Naive B cell (primary cell): ENCODE measurements around the gene MCTP1. TPM values are rescaled to one million over a fixed set of nuclear protein-coding genes. Genes with fewer than 3 reads are reported as not detected.

ENCODE experiments used
- ATAC-seq, 2 donors: fragments of 150-1000 bp; cut with Tn5 transposase; 2 replicates each; pipeline ENCODE4 v1.10.0; 2021; ENCODE audit warnings: low read depth in 2 of 2, mild to moderate bottlenecking in 2 of 2, moderate library complexity in 2 of 2
- DNase-seq: peaks from one replicate; pipeline ENCODE4 v3.0.0; 2022
- H3K27ac Mint-ChIP-seq, 6 donors: one replicate each; pipeline ENCODE4 v1.8.0; 2020 to 2022; ENCODE audit warnings: mild to moderate bottlenecking in 6 of 6, mixed read lengths in 6 of 6, moderate library complexity in 5 of 6, inconsistent platforms in 2 of 6
- H3K27me3 Mint-ChIP-seq, 3 donors: one replicate each; pipeline ENCODE4 v1.8.0; 2021 to 2022; ENCODE audit warnings: mixed read lengths in 3 of 3, mild to moderate bottlenecking in 1 of 3
- H3K36me3 Mint-ChIP-seq, 2 donors: one replicate each; pipeline ENCODE4 v1.8.0; 2020 to 2022; ENCODE audit warnings: mixed read lengths in 2 of 2, inconsistent platforms in 1 of 2, mild to moderate bottlenecking in 1 of 2
- H3K4me1 Mint-ChIP-seq, 3 donors: one replicate each; pipeline ENCODE4 v1.8.0; 2020 to 2022; ENCODE audit warnings: mixed read lengths in 3 of 3, inconsistent platforms in 1 of 3, mild to moderate bottlenecking in 1 of 3, moderate library complexity in 1 of 3
- H3K4me3 Mint-ChIP-seq, 8 donors: one replicate each; pipeline ENCODE4 v1.8.0; 2020 to 2022; ENCODE audit warnings: mild to moderate bottlenecking in 8 of 8, mixed read lengths in 8 of 8, moderate library complexity in 8 of 8, inconsistent platforms in 2 of 8
- H3K9me3 Mint-ChIP-seq, 7 donors: one replicate each; pipeline ENCODE4 v1.8.0; 2020 to 2022; ENCODE audit warnings: mixed read lengths in 7 of 7, mild to moderate bottlenecking in 5 of 7, inconsistent platforms in 2 of 7, moderate library complexity in 1 of 7
- polyA plus RNA-seq, 6 donors: library from polyadenylated mRNA; unstranded; fragments of 300-500 nt; fragmentation: Illumina TruSeq; gene quantifications; one replicate each; pipeline ENCODE4 v1.2.3, GENCODE V29; 2021; ENCODE audit warnings: low read depth in 6 of 6

Gene MCTP1
- polyA plus RNA-seq, 6 donors from 2014 or later, result 0.39 to 2.3 (median 0.81) TPM

DNA sequence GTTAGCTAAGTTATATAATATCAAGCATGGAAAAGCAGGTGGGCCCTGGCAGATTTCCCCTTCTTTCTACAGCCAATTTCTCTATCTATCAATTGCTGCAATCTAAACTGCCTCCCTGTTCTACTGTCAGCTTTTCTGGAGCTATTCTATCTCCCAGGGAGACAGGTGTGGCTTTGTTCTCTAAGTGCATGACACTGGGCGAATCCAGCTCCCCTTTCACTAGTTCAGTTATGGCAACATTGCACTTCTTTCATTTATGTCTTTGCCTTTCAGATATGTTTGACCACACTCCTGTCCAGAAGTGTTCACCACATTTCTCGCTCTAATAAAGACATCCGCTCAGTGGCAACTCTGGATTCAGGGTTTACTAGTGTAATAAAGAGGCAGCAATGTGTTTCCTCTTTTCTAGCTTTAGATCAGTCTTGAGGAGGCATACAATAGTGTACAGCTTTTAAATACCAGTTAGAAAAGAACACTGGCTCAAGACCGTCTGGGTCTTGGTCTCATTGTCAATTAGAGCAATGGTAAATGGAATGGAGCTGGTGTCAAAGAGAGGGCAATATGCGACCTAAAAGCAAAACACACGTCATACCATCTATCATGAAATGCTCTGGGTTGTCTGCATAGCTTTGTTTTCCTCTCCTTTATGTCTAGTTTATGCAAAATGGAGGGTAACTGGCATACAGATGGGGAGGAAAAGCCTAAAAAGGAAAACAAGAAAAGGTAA lies 469.4 kb downstream of the MCTP1 start:
- peak overlapping the region in 1 of 8 donors; percentile 7 for H3K4me3 Mint-ChIP-seq
- no peak for DNase-seq
- no peak for ATAC-seq
- H3K4me1 Mint-ChIP-seq, result no peaks in the 10 kb centered on the region
- H3K36me3 Mint-ChIP-seq, result no peaks in the 10 kb centered on the region
- H3K27me3 Mint-ChIP-seq, result no peaks in the 10 kb centered on the region
- no peak overlapping the region for H3K27ac Mint-ChIP-seq
- no peaks in the 10 kb centered on the region for H3K9me3 Mint-ChIP-seq

DNA sequence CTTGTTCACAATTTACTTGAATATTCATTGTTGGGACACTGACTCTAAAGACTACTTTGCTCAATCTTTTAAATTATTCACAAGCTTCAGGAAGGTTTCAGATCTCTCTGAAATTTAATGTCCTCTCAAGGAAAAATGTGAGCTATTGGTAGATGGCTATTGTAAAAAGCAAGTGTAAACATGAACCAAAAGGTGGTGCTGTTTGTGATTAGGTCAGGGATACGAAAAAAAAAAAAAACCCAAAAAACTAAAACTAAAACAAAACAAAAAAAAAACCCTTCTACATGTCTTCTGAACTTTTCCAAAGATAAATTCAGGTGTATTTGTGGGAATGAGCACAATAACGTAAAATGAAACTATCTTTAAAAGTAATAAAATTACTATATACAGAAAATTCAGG lies 472.7 kb downstream of the MCTP1 start:
- DNase-seq, result no peak
- Mint-ChIP-seq H3K4me3 (no peak overlapping the region), H3K27ac (no peak overlapping the region), H3K36me3 (no peaks in the 10 kb centered on the region), H3K9me3 (no peaks in the 10 kb centered on the region), H3K4me1 (no peaks in the 10 kb centered on the region), H3K27me3 (no peaks in the 10 kb centered on the region)
- ATAC-seq, result no peak

GRCh38 chr5:94811331-94811730 lies 473.6 kb downstream of the MCTP1 start:
- Mint-ChIP-seq H3K27me3 (no peaks in the 10 kb centered on the region), H3K36me3 (no peaks in the 10 kb centered on the region), H3K4me3 (no peak overlapping the region), H3K9me3 (no peaks in the 10 kb centered on the region), H3K27ac (no peak overlapping the region), H3K4me1 (no peaks in the 10 kb centered on the region)
- no peak for DNase-seq
- no peak for ATAC-seq

DNA sequence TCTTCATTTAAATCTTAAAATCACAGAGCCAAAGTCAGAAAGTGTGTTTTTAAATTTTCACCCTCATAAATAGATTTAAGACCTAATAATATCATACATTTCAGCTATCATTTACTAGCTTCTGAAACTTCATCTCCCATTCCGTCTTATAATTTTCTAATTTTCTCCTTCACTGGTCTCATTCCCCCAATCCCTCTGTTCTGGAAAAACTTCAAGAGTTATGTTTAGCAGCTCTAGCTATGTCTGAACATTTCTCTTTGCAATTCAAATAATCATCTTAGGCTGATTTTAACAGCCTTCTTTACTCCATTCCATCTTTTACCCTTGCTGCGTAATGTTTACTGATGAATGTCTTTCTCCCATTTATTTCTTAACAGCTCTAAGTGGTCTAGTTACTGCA lies 474.0 kb downstream of the MCTP1 start:
- DNase-seq (no peak), ATAC-seq (no peak)
- Mint-ChIP-seq H3K9me3 (no peaks in the 10 kb centered on the region), H3K36me3 (no peaks in the 10 kb centered on the region), H3K27ac (no peak overlapping the region), H3K27me3 (no peaks in the 10 kb centered on the region), H3K4me3 (no peak overlapping the region), H3K4me1 (no peaks in the 10 kb centered on the region)

GRCh38 chr5:94810281-94810680 lies 474.6 kb downstream of the MCTP1 start:
- Mint-ChIP-seq H3K36me3 (no peaks in the 10 kb centered on the region), H3K4me3 (no peak overlapping the region), H3K9me3 (no peaks in the 10 kb centered on the region), H3K4me1 (no peaks in the 10 kb centered on the region), H3K27ac (no peak overlapping the region), H3K27me3 (no peaks in the 10 kb centered on the region)
- DNase-seq (no peak), ATAC-seq (no peak)

- H3K36me3 Mint-ChIP-seq, result no peaks in the 10 kb centered on the region
- no peak for DNase-seq
- H3K27ac Mint-ChIP-seq, result no peak overlapping the region
These were observed 476.4 kb downstream of the MCTP1 start for GRCh38 chr5:94808497-94808896.

DNA sequence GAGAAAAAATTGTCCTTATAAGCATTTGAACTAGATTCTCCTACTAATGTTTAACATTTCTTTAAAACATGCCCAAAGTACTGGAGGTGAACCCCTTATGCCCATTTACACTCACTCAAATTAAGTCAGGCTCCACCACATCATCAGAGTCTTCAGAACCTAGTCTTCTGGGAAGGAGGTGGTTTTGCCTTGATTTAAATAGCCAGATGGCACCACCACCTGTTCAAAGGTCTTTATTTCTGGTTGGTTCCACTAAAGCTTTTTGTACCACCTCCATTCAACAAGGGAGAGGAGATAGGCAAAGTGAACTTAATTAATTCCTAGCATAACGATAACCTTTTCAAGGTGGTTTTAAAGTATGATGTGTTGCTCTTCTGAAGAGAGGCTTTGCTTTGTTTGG lies 476.9 kb downstream of the MCTP1 start:
- Mint-ChIP-seq H3K27me3 (peaks cover 0 to 2% (median 0%) of the 10 kb centered on the region in 3 donors), H3K4me3 (no peak overlapping the region), H3K4me1 (no peaks in the 10 kb centered on the region), H3K9me3 (no peaks in the 10 kb centered on the region), H3K27ac (no peak overlapping the region), H3K36me3 (no peaks in the 10 kb centered on the region)
- DNase-seq (no peak), ATAC-seq (no peak)

More at GRCh38 chr5:94808497-94808896, 476.4 kb downstream of the MCTP1 start:
- no peak overlapping the region for H3K4me3 Mint-ChIP-seq
- no peaks in the 10 kb centered on the region for H3K27me3 Mint-ChIP-seq
- H3K9me3 Mint-ChIP-seq, result no peaks in the 10 kb centered on the region
- no peak for ATAC-seq
- no peaks in the 10 kb centered on the region for H3K4me1 Mint-ChIP-seq

DNA sequence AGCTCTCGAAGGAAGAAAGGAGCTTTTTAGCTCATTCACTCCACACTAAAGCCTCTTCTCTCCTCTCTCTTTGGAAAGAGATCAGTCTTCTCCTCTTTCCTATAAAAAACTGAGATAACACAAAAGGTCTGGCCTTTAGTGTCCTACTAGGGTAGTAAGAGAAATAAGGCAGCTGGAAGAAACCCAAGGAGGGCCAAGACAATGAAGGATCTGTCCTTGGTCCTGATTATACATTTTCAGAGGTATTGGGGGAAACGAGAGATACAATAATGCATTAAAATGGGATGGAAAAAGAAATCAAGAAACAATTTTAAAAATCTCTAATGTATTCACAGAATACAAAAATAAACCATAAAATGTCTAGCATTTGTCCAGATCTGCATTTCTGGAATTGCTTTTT lies 482.4 kb downstream of the MCTP1 start:
- DNase-seq (no peak), ATAC-seq (no peak)
- Mint-ChIP-seq H3K36me3 (no peaks in the 10 kb centered on the region), H3K9me3 (no peaks in the 10 kb centered on the region), H3K4me3 (no peak overlapping the region), H3K27me3 (peaks cover 0 to 5% (median 0%) of the 10 kb centered on the region in 3 donors), H3K4me1 (no peaks in the 10 kb centered on the region), H3K27ac (no peak overlapping the region)

DNA sequence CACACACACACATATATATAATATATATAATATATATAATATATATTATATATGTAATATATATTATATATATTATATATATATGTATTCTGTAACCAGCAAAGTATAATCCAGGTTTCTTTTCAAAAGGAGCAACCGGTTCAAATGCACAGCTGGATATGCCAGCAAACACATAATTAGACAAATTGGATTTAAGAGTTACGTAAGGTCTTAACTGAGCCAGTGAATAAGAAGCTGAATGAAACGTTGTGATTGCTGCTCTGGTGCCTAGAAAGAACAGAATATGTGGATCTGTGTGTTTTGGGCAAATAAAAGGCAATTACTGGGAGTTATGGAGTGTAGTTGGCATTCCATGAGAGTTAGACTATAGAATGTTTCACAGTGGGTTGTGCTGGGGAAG lies 488.3 kb downstream of the MCTP1 start:
- DNase-seq (no peak), ATAC-seq (no peak)
- Mint-ChIP-seq H3K27ac (no peak overlapping the region), H3K36me3 (no peaks in the 10 kb centered on the region), H3K4me1 (peaks cover 9 to 16% (median 12%) of the 10 kb centered on the region in 3 donors), H3K27me3 (no peaks in the 10 kb centered on the region), H3K4me3 (no peak overlapping the region), H3K9me3 (no peaks in the 10 kb centered on the region)

DNA sequence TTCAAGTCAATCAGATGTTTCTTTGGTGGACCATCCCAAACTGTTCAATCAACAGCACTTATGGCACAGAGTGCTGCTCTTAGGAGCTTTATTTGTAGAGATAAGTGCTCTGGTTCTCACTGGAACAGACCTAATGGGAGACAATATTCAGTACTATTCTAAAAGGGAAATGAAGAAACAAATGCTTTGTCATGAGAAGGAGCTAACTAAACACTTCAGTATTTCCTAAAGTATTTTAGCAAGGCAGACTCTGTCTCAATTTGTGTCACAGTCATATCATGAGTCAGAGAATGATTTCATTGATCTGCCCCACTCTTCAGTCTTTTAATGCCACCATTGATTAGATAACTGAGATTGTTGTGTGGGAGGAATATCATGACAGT lies 491.1 kb downstream of the MCTP1 start:
- Mint-ChIP-seq H3K4me1 (peaks cover 9 to 16% (median 12%) of the 10 kb centered on the region in 3 donors), H3K36me3 (no peaks in the 10 kb centered on the region), H3K4me3 (no peak overlapping the region), H3K27me3 (no peaks in the 10 kb centered on the region), H3K9me3 (peaks cover 0 to 1% (median 0%) of the 10 kb centered on the region in 7 donors), H3K27ac (no peak overlapping the region)
- ATAC-seq (no peak), DNase-seq (no peak)

DNA sequence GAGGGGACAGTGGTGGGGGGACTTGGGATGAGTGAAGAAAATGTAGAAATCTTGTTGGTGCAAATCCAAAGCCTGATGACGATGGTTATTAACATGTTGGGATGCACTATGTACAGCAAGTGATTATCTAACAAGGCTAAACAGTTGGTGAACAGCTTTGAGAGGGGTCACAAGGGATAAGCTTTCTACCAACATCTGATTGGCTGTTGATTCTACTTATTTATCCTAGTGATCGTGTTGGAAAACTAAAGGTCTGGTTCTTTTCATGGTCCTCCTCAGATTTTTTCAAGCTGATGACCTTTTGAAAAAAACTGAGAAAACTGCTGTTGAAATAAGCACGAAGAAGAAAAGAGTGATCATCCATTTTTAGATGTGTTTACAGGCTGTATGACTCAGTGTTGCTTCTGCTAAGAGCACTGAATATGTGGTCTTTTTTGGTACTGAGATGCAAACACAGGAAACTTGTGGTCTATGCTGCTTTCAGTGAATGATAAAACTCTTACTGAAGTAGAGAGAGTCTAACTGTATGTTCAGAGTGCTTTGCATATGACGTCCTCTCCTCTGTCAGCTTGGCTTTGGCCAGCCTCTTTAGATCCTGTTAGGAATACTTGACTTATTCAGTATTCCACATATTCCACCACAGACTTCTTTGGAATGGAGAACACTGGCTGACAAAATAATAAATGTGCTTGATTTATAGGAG lies 491.6 kb downstream of the MCTP1 start:
- Mint-ChIP-seq H3K36me3 (no peaks in the 10 kb centered on the region), H3K27me3 (no peaks in the 10 kb centered on the region), H3K9me3 (peaks cover 0 to 1% (median 0%) of the 10 kb centered on the region in 7 donors), H3K4me3 (peak overlapping the region in 1 of 8 donors; percentile 21), H3K4me1 (peaks cover 9 to 16% (median 12%) of the 10 kb centered on the region in 3 donors), H3K27ac (no peak overlapping the region)
- peak; percentile 2 for DNase-seq
- peak; percentile 41 to 73 for ATAC-seq

- H3K9me3 Mint-ChIP-seq, result peaks cover 0 to 1% (median 0%) of the 10 kb centered on the region in 7 donors
These were observed 493.1 kb downstream of the MCTP1 start for GRCh38 chr5:94791829-94792228.

DNA sequence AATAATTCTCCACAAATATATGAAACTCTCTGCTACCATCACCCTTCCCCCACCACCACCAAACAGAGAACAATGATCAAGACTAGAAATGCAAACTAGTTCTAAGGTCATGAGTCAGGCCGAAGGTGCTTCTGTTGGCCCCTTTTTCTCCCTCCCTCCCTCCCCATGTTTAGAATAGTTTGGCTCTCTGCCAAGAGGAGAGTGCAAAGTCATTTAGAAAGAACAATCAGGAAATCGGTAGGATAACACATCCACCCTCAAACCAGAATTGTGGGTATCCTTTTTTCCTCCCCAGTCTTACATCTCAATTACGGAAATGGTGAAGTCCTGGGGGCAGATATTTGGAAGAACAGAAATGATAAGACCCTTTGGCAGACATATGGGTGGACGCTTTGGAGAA lies 496.4 kb downstream of the MCTP1 start:
- Mint-ChIP-seq H3K27ac (no peak overlapping the region), H3K4me3 (no peak overlapping the region), H3K9me3 (peaks cover 0 to 1% (median 0%) of the 10 kb centered on the region in 7 donors), H3K4me1 (peaks cover 7 to 13% (median 8%) of the 10 kb centered on the region in 3 donors), H3K27me3 (no peaks in the 10 kb centered on the region), H3K36me3 (no peaks in the 10 kb centered on the region)
- ATAC-seq, result no peak
- no peak for DNase-seq

More at GRCh38 chr5:94791829-94792228, 493.1 kb downstream of the MCTP1 start:
- DNase-seq, result no peak
- ATAC-seq, result no peak
- Mint-ChIP-seq H3K4me3 (no peak overlapping the region), H3K27ac (peak overlapping the region in 1 of 6 donors; percentile 51), H3K36me3 (no peaks in the 10 kb centered on the region), H3K27me3 (no peaks in the 10 kb centered on the region), H3K4me1 (peaks cover 9 to 16% (median 12%) of the 10 kb centered on the region in 3 donors)
